Right cardiac atrium (tissue), 5 donors: ENCODE results near the gene CSMD2. TPM values are rescaled to one million over a fixed set of nuclear protein-coding genes. Genes with fewer than 3 reads are reported as not detected.

Experiments used
- ATAC-seq, 2 donors: fragments of 200-7000 bp; cut with Tn5 transposase; one replicate each; pipeline versions ENCODE4 v1.8.0 to v1.9.1; 2020; ENCODE audit warnings: moderate library complexity in 2 of 2, mild to moderate bottlenecking in 1 of 2
- DNase-seq, 3 donors: peaks; one replicate each; pipeline ENCODE4 v3.0.0-alpha.2; 2020
- H3K27ac ChIP-seq: one replicate; pipeline ENCODE4 v1.5.1; 2013; ENCODE audit warnings: mild to moderate bottlenecking, low read length, control low read depth, moderate library complexity
- H3K27me3 ChIP-seq: one replicate; pipeline ENCODE4 v1.6.1; 2013; ENCODE audit not compliant: control insufficient read depth, insufficient read depth
- H3K4me1 ChIP-seq: one replicate; pipeline ENCODE4 v1.6.1; 2013; ENCODE audit warnings: low read length; ENCODE audit not compliant: control insufficient read depth, insufficient read depth
- H3K4me3 ChIP-seq: one replicate; pipeline ENCODE4 v1.5.1; 2013; ENCODE audit warnings: low read length, control low read depth
- H3K9me3 ChIP-seq: one replicate; pipeline ENCODE4 v1.6.1; 2013; ENCODE audit warnings: low read length; ENCODE audit not compliant: control insufficient read depth
- WGBS: extraction: QIAGEN DNeasy Blood & Tissue Kit; methylation state at CpG from one replicate; pipeline ENCODE4 v1.1.7; 2013; 5-methylcytosine and 5-hydroxymethylcytosine counted together
- intact Hi-C, 4 donors: fragments of 100-400 bp; cut with DNase I; formaldehyde crosslinking; loops; one replicate each; pipeline versions ENCODE4 v1.11.0 to v1.14.0; 2022 to 2023
- polyA plus RNA-seq: library from polyadenylated mRNA; stranded (reverse); fragments of 200-250 nt; gene quantifications from one replicate; pipeline ENCODE4 v1.2.3, GENCODE V29; 2013
- total RNA-seq, 4 donors: library from RNA; stranded (reverse); fragmentation: NEBNext Ultra II Directional; extraction: Animal tissue kit (Norgen Biotek cat#: 25700); gene quantifications; one replicate each; pipeline ENCODE4 v1.2.1, GENCODE V29; 2021
- donor health status: healthy with polysubstance abuse.
- donor health status: DM: no; HTN: yes; CAD: no.
- donor health status: DM: no; HTN: no; CAD: no.
- donor health status: DM: no; HTN: yes; CAD: no; lungs with severe emphysema.
- donor health status: DM: yes; HTN: yes; CAD: no.

The CSMD2 gene
- total and polyA plus RNA-seq, 5 donors, result 0.11 to 0.59 (median 0.38) TPM

GRCh38 chr1:33711511-33711910 is 453.5 kb downstream of the CSMD2 start:
- Histone ChIP-seq H3K27me3 (no peaks in the 10 kb centered on the region), H3K27ac (no peak overlapping the region), H3K4me3 (no peak overlapping the region), H3K4me1 (no peaks in the 10 kb centered on the region), H3K9me3 (no peaks in the 10 kb centered on the region)
- ATAC-seq (no peak), DNase-seq (no peak)
- WGBS, result 44% methylated on average over 6 of the region's 6 CpGs
- intact Hi-C loops, result no loop called here

- ATAC-seq, result no peak
- no peak for DNase-seq
- intact Hi-C loops, result no loop called here
- Histone ChIP-seq H3K4me1 (no peaks in the 10 kb centered on the region), H3K27me3 (no peaks in the 10 kb centered on the region), H3K9me3 (no peaks in the 10 kb centered on the region), H3K4me3 (no peak overlapping the region), H3K27ac (no peak overlapping the region)
- WGBS, result 48% methylated on average over 2 of the region's 2 CpGs
These were observed 454.1 kb downstream of the CSMD2 start for GRCh38 chr1:33710967-33711366.

- Histone ChIP-seq H3K4me3 (no peak overlapping the region), H3K4me1 (no peaks in the 10 kb centered on the region), H3K27me3 (no peaks in the 10 kb centered on the region), H3K27ac (no peak overlapping the region), H3K9me3 (no peaks in the 10 kb centered on the region)
- ATAC-seq (no peak), DNase-seq (no peak)
- intact Hi-C loops, result no loop called here
- WGBS, result 71% methylated on average over 6 of the region's 6 CpGs
These were observed 455.0 kb downstream of the CSMD2 start for GRCh38 chr1:33709783-33710718.

GRCh38 chr1:33709174-33709782 is 455.8 kb downstream of the CSMD2 start:
- Histone ChIP-seq H3K9me3 (no peaks in the 10 kb centered on the region), H3K4me3 (no peak overlapping the region), H3K27ac (no peak overlapping the region), H3K4me1 (no peaks in the 10 kb centered on the region), H3K27me3 (no peaks in the 10 kb centered on the region)
- 83% methylated on average over 9 of the region's 9 CpGs for WGBS
- intact Hi-C loops, result no loop called here
- ATAC-seq (no peak), DNase-seq (no peak)

GRCh38 chr1:33706634-33707255 is 458.3 kb downstream of the CSMD2 start:
- intact Hi-C loops, result no loop called here
- no peaks in the 10 kb centered on the region for H3K4me1 ChIP-seq
- no peak for ATAC-seq
- no peaks in the 10 kb centered on the region for H3K9me3 ChIP-seq
- WGBS, result 84% methylated on average over 12 of the region's 12 CpGs
- H3K27me3 ChIP-seq, result no peaks in the 10 kb centered on the region
- no peak overlapping the region for H3K27ac ChIP-seq
- H3K4me3 ChIP-seq, result no peak overlapping the region
- DNase-seq, result no peak

GRCh38 chr1:33703464-33703863 is 461.6 kb downstream of the CSMD2 start:
- WGBS, result 78% methylated on average over 3 of the region's 3 CpGs
- no peak overlapping the region for H3K27ac ChIP-seq
- no peaks in the 10 kb centered on the region for H3K27me3 ChIP-seq
- ATAC-seq, result no peak
- H3K4me1 ChIP-seq, result no peaks in the 10 kb centered on the region
- intact Hi-C loops, result no loop called here
- H3K9me3 ChIP-seq, result no peaks in the 10 kb centered on the region
- no peak overlapping the region for H3K4me3 ChIP-seq
- no peak for DNase-seq

- intact Hi-C loops, result no loop called here
- Histone ChIP-seq H3K27ac (no peak overlapping the region), H3K9me3 (no peaks in the 10 kb centered on the region), H3K4me1 (no peaks in the 10 kb centered on the region), H3K27me3 (no peaks in the 10 kb centered on the region), H3K4me3 (no peak overlapping the region)
- ATAC-seq (no peak), DNase-seq (no peak)
- 79% methylated on average over 14 of the region's 14 CpGs for WGBS
These were observed 466.5 kb downstream of the CSMD2 start for GRCh38 chr1:33698361-33699035.

GRCh38 chr1:33697816-33698215 is 467.2 kb downstream of the CSMD2 start:
- intact Hi-C loops, result no loop called here
- H3K27ac ChIP-seq, result no peak overlapping the region
- WGBS, result 62% methylated on average over 2 of the region's 2 CpGs

GRCh38 chr1:33696962-33697361 is 468.1 kb downstream of the CSMD2 start:
- no peak for ATAC-seq
- H3K27me3 ChIP-seq, result no peaks in the 10 kb centered on the region
- WGBS, result 84% methylated on average over 2 of the region's 2 CpGs
- DNase-seq, result no peak
- H3K4me3 ChIP-seq, result no peak overlapping the region
- no peak overlapping the region for H3K27ac ChIP-seq
- H3K9me3 ChIP-seq, result no peaks in the 10 kb centered on the region
- intact Hi-C loops, result no loop called here
- no peaks in the 10 kb centered on the region for H3K4me1 ChIP-seq

More at GRCh38 chr1:33697816-33698215, 467.2 kb downstream of the CSMD2 start:
- Histone ChIP-seq H3K4me1 (no peaks in the 10 kb centered on the region), H3K9me3 (no peaks in the 10 kb centered on the region), H3K4me3 (no peak overlapping the region), H3K27me3 (no peaks in the 10 kb centered on the region)
- DNase-seq, result no peak
- ATAC-seq, result no peak

- no peak for ATAC-seq
These were observed 468.7 kb downstream of the CSMD2 start for GRCh38 chr1:33696311-33696710.

More at GRCh38 chr1:33696311-33696710, 468.7 kb downstream of the CSMD2 start:
- no peak for DNase-seq
- WGBS, result 83% methylated on average over 1 of the region's 1 CpG
- H3K4me3 ChIP-seq, result no peak overlapping the region
- H3K27me3 ChIP-seq, result no peaks in the 10 kb centered on the region
- H3K27ac ChIP-seq, result no peak overlapping the region
- intact Hi-C loops, result no loop called here
- no peaks in the 10 kb centered on the region for H3K9me3 ChIP-seq
- no peaks in the 10 kb centered on the region for H3K4me1 ChIP-seq
